Nephron (organoid): ENCODE data around the gene XRCC1.

ENCODE experiments used
- H3K27ac Mint-ChIP-seq, 3 experiments: 2 replicates each; pipeline ENCODE4 v1.8.0; 2020; ENCODE audit warnings: mixed read lengths in 3 of 3, mild to moderate bottlenecking in 2 of 3, moderate library complexity in 1 of 3
- H3K27me3 Mint-ChIP-seq: 2 replicates; pipeline ENCODE4 v1.8.0; 2021; ENCODE audit warnings: low read depth, mild to moderate bottlenecking, moderate library complexity, mixed read lengths
- H3K36me3 Mint-ChIP-seq: 2 replicates; pipeline ENCODE4 v1.8.0; 2020; ENCODE audit warnings: low read depth, mixed read lengths
- H3K4me1 Mint-ChIP-seq: 2 replicates; pipeline ENCODE4 v1.8.0; 2020; ENCODE audit warnings: mixed read lengths
- H3K4me3 Mint-ChIP-seq, 3 experiments: 2 replicates each; pipeline ENCODE4 v1.8.0; 2020; ENCODE audit warnings: mild to moderate bottlenecking in 3 of 3, mixed read lengths in 3 of 3, moderate library complexity in 2 of 3
- H3K9me3 Mint-ChIP-seq: 2 replicates; pipeline ENCODE4 v1.8.0; 2020; ENCODE audit warnings: mixed read lengths
- CTCF ChIP-seq, 3 experiments: fragments of 200-600 bp; sonication (generic); IDR thresholded peaks; one replicate each; pipeline ENCODE4 v1.5.0; 2021; ENCODE audit warnings: antibody characterized with exemption in 3 of 3; ENCODE audit not compliant: unreplicated experiment in 3 of 3

Gene XRCC1

GRCh38 chr19:43574424-43575155 lies 737 bp downstream of the XRCC1 start:
- no peak for TF ChIP-seq CTCF (IDR thresholded peaks at IDR 0.05; ENCODE audit: unreplicated experiment in 3 of 3)
- Mint-ChIP-seq H3K36me3 (peaks cover 22% of the 10 kb centered on the region), H3K4me3 (peak overlapping the region; percentile 95 to 99 (median 96)), H3K9me3 (no peaks in the 10 kb centered on the region), H3K27ac (peak overlapping the region; percentile 88 to 98 (median 97)), H3K27me3 (no peaks in the 10 kb centered on the region), H3K4me1 (peaks cover 40% of the 10 kb centered on the region)

- Mint-ChIP-seq H3K27ac (peak overlapping the region in 2 of 3 experiments; percentile 8 to 67), H3K36me3 (peaks cover 22% of the 10 kb centered on the region), H3K4me1 (peaks cover 32% of the 10 kb centered on the region), H3K9me3 (no peaks in the 10 kb centered on the region), H3K4me3 (peak overlapping the region; percentile 28 to 56 (median 47)), H3K27me3 (no peaks in the 10 kb centered on the region)
- no peak for TF ChIP-seq CTCF (IDR thresholded peaks at IDR 0.05; ENCODE audit: unreplicated experiment in 3 of 3)
Measured at GRCh38 chr19:43572171-43572588, 3.1 kb downstream of the XRCC1 start.

- TF ChIP-seq CTCF (IDR thresholded peaks at IDR 0.05; ENCODE audit: unreplicated experiment in 3 of 3), result no peak
- H3K9me3 Mint-ChIP-seq, result no peaks in the 10 kb centered on the region
- no peak overlapping the region for H3K4me3 Mint-ChIP-seq
- peaks cover 18% of the 10 kb centered on the region for H3K4me1 Mint-ChIP-seq
- no peaks in the 10 kb centered on the region for H3K27me3 Mint-ChIP-seq
- H3K36me3 Mint-ChIP-seq, result peaks cover 27% of the 10 kb centered on the region
- no peak overlapping the region for H3K27ac Mint-ChIP-seq
Measured at GRCh38 chr19:43570174-43570791, 5.0 kb downstream of the XRCC1 start.

GRCh38 chr19:43569657-43570056 lies 5.7 kb downstream of the XRCC1 start:
- TF ChIP-seq CTCF (IDR thresholded peaks at IDR 0.05; ENCODE audit: unreplicated experiment in 3 of 3), result no peak
- no peak overlapping the region for H3K4me3 Mint-ChIP-seq
- no peaks in the 10 kb centered on the region for H3K27me3 Mint-ChIP-seq
- peaks cover 17% of the 10 kb centered on the region for H3K4me1 Mint-ChIP-seq
- H3K36me3 Mint-ChIP-seq, result peaks cover 29% of the 10 kb centered on the region
- no peak overlapping the region for H3K27ac Mint-ChIP-seq
- H3K9me3 Mint-ChIP-seq, result no peaks in the 10 kb centered on the region

GRCh38 chr19:43564800-43565199 lies 10.5 kb downstream of the XRCC1 start:
- H3K27me3 Mint-ChIP-seq, result no peaks in the 10 kb centered on the region
- no peak for TF ChIP-seq CTCF (IDR thresholded peaks at IDR 0.05; ENCODE audit: unreplicated experiment in 3 of 3)
- H3K4me1 Mint-ChIP-seq, result peaks cover 5% of the 10 kb centered on the region
- peaks cover 37% of the 10 kb centered on the region for H3K36me3 Mint-ChIP-seq
- H3K27ac Mint-ChIP-seq, result no peak overlapping the region
- H3K9me3 Mint-ChIP-seq, result no peaks in the 10 kb centered on the region
- no peak overlapping the region for H3K4me3 Mint-ChIP-seq
